Measurements from ENCODE around the gene CAT. TPM values are rescaled to one million over a fixed set of nuclear protein-coding genes. Genes with fewer than 3 reads are reported as not detected.

The CAT gene
- total and polyA plus RNA-seq, 5 donors, result 67.6 to 114 (median 98.1) TPM

DNA sequence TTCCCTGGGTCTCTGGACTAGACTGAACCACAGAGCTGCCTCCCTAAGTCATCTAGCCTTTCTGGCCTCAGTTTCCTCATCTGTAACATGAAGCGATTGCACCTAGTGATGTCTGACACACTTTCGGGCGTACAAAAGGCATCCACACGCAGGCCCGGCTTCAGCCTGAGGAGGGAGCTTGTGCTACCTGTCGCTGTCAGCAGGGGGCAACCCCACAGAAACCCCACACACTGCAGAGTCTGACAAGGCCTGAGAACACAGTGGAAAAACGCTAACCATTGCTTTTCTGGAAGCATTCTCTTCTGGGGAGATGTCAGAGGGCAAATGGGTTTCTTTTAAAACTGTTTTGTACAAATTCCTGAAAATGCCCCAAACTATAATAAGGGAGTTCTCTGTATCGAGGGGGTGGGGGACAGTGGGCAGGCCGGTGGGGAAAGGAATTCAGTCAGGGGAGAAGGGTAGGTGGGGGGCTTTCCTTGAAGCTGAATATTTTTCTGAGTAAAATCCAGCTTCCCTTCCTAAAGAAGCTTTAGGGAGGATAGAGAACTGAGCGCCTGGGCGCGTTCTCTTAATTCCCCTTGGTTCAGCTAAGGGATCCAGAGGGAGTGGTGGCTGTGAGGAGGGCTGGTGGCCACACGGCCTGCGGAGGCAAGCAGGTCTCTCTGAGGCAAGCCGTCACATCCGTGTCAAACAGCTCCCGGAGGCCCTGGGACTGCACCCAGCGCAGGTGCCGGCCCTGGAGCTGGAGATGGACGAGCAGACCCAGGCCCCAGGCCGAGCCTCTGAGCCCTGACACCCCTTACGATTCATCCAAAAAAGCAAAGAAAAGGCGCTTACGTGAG is 74.3 kb downstream of the CAT start:
- no peaks in the 10 kb centered on the region for H3K27me3 ChIP-seq (ENCODE audit: control insufficient read depth, insufficient read depth)
- intact Hi-C loops (cut with DNase I), result no loop called here
- 66% methylated on average over 24 of the region's 24 CpGs for WGBS
- DNase-seq (peak in 2 of 3 donors; percentile 29 to 72), ATAC-seq (peak; percentile 66 to 77)
- no peaks in the 10 kb centered on the region for H3K4me1 ChIP-seq (ENCODE audit: control insufficient read depth, insufficient read depth, low read length)
- no peaks in the 10 kb centered on the region for H3K9me3 ChIP-seq (ENCODE audit: control insufficient read depth, low read length)
- no peak overlapping the region for H3K27ac ChIP-seq (ENCODE audit: low read length)
- no peak overlapping the region for H3K4me3 ChIP-seq (ENCODE audit: low read length)

DNA sequence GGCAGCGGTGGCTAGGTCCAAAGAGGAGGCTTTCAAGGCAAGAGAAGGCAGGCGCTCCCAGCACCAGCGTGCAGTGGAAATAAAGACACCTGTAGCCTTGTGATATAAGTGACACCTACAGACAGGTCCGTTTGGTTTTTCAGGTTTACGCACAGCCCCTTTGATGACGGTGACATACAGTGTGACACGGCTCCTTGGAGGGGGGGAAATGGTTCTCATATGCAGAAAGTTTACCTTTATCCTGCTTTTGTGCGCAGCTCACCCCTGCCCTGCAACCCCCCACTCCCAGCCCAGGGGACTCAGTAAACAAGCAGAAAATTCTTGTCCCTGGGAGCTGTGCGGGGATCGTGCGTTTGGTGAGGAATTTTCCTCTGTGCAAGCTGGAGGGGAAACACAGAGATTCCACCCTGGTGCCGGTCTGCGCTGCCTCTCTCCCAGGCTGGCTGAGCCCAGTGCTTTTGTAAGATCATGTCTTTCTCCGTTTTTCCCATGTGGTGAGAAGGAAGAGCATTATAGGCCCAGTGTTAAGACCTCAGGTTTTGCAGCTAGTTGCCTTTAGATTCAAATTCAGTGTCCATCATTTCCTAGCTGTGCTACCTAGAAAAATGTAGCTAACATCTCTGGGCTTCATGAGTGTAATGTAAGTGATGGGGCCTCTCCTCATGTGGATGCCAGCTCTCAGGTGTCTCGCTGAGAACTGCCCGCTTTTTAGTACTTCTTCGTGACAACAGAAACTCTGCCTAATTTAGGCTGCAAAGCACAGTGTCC is 75.1 kb downstream of the CAT start, which contains the start of gene ELF5:
Gene ELF5 (minus strand): TSS at position 113 of the 768 bp plus-strand sequence. CDS start 8,045 bp downstream, outside the sequence.
- no peaks in the 10 kb centered on the region for H3K27me3 ChIP-seq (ENCODE audit: control insufficient read depth, insufficient read depth)
- H3K4me1 ChIP-seq (ENCODE audit: control insufficient read depth, insufficient read depth, low read length), result no peaks in the 10 kb centered on the region
- DNase-seq, result no peak
- intact Hi-C loops (cut with DNase I), result no loop called here
- no peak within 1 kb of the TSS for H3K27ac ChIP-seq (ENCODE audit: low read length)
- H3K4me3 ChIP-seq (ENCODE audit: low read length), result no peak within 1 kb of the TSS
- H3K9me3 ChIP-seq (ENCODE audit: control insufficient read depth, low read length), result no peaks in the 10 kb centered on the region
- 76% methylated on average over 17 of the region's 17 CpGs for WGBS
- peak; percentile 13 to 33 for ATAC-seq

DNA sequence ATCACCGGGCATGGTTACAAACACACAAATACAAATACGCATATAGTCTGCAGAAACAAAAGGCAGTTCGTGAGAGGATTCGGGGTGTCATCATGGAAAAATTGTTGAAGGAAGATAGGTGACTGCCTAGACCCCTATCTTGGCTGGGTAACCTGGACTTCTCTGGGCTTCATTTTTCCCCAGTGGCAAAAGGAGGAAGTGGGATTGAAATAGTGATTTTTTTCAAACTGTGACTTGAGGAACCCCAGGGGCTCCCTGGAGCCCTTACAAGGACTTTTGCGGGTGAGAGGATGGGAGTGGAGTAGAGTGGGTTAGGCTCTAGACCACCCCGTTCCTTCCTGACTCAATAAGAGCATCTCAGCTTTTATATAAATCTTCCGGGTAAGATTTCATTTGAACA is 75.9 kb downstream of the CAT start:
- intact Hi-C loops (cut with DNase I), result no loop called here
- H3K27ac ChIP-seq (ENCODE audit: low read length), result no peak overlapping the region
- H3K27me3 ChIP-seq (ENCODE audit: control insufficient read depth, insufficient read depth), result no peaks in the 10 kb centered on the region
- DNase-seq (no peak), ATAC-seq (no peak)
- no peaks in the 10 kb centered on the region for H3K4me1 ChIP-seq (ENCODE audit: control insufficient read depth, insufficient read depth, low read length)
- H3K9me3 ChIP-seq (ENCODE audit: control insufficient read depth, low read length), result no peaks in the 10 kb centered on the region
- 83% methylated on average over 7 of the region's 7 CpGs for WGBS
- no peak overlapping the region for H3K4me3 ChIP-seq (ENCODE audit: low read length)

DNA sequence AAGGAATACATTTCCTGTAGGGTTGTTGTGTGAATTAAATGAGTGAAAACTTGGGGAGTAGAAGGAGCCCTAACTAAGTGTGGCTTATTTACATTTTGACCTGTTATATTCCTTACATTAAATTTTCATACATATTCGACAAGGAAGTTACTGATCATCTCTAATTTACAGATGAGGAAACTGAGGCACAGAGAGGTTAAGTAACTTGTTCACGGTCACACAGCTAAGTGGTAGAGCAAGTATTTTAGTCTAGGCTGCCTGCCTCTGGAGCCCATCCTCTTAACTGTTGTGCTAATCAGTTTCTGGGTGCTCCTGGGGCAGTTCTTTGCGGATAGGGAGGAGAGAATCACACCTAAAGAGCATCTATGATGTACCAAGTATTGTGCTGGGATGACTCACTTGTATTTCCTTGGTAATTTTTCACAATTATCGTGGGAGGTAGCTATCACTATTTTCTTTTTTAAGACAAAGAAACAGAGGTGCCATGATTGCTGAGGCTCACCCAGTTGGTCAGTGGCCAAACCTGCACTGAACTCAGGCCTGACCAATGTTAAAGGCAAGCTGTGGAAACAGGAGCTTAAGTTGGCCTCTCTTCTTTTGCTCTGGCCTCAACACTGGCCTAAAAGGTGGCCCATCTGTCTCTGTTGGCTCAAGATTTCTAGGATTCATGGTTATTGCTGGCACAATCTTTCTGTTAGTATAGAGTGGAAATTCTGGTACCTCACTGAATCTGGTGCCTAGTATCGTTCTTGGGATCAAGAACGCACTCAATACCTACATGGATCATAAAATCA is 77.7 kb downstream of the CAT start:
- Histone ChIP-seq H3K27ac (ENCODE audit: low read length) (no peak overlapping the region), H3K4me1 (ENCODE audit: control insufficient read depth, insufficient read depth, low read length) (no peaks in the 10 kb centered on the region), H3K9me3 (ENCODE audit: control insufficient read depth, low read length) (no peaks in the 10 kb centered on the region), H3K4me3 (ENCODE audit: low read length) (no peak overlapping the region), H3K27me3 (ENCODE audit: control insufficient read depth, insufficient read depth) (no peaks in the 10 kb centered on the region)
- intact Hi-C loops (cut with DNase I), result no loop called here
- 87% methylated on average over 6 of the region's 6 CpGs for WGBS
- no peak for DNase-seq
- ATAC-seq, result no peak

DNA sequence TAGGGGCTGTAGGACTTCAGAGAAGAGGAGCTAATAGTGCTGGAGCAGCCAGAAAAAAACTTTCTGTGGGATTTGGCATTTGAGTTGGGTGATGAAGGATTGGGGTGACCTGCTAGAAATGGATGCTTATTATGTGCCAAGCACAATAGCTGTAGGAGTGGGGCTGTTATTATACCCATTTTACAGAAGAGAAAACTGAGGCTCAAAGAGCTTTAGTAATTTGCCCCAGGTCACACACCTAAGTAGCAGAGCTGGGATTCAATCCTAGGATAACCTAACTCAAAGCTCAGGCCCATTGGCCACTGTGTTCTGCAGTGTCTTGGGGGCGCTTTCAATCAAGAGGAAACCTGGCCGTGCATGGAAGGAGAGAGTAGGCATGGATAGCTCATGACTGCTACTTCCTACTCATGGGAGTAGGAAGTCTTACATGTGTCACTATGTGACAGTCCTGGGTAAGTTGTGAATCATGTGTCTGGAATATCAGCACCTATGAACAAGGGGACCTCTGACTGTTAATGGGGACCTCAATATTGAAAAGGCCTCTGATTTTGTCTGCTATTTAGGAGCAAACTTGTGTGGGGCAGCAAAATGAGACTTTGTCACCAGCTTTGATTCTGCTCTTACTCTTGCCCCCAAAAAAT is 81.0 kb downstream of the CAT start:
- WGBS, result 71% methylated on average over 2 of the region's 2 CpGs
- no peak overlapping the region for H3K4me3 ChIP-seq (ENCODE audit: low read length)
- H3K4me1 ChIP-seq (ENCODE audit: control insufficient read depth, insufficient read depth, low read length), result no peaks in the 10 kb centered on the region
- ATAC-seq, result no peak
- no peaks in the 10 kb centered on the region for H3K27me3 ChIP-seq (ENCODE audit: control insufficient read depth, insufficient read depth)
- intact Hi-C loops (cut with DNase I), result no loop called here
- no peak for DNase-seq
- no peak overlapping the region for H3K27ac ChIP-seq (ENCODE audit: low read length)
- no peaks in the 10 kb centered on the region for H3K9me3 ChIP-seq (ENCODE audit: control insufficient read depth, low read length)

DNA sequence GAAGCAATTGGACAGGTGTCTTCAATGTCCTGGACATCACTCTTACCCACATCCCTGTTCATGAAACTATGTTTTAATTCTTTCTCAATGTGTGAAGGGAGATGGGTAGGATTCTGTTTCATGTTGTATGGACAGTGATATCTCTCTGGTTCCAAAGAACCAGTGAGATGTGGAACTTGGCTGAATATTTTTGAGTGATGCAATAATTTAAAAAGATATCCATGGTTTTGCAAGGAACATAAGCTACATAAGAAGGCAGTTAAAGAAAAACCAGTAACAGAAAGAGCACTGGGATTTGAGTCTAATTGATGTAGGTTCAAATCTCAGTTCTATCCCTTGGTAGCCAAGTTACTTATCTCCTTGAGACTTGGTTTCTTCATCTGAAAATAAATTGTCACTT is 82.5 kb downstream of the CAT start:
- Histone ChIP-seq H3K9me3 (ENCODE audit: control insufficient read depth, low read length) (no peaks in the 10 kb centered on the region), H3K27ac (ENCODE audit: low read length) (no peak overlapping the region), H3K27me3 (ENCODE audit: control insufficient read depth, insufficient read depth) (no peaks in the 10 kb centered on the region), H3K4me1 (ENCODE audit: control insufficient read depth, insufficient read depth, low read length) (no peaks in the 10 kb centered on the region), H3K4me3 (ENCODE audit: low read length) (no peak overlapping the region)
- DNase-seq (no peak), ATAC-seq (no peak)
- intact Hi-C loops (cut with DNase I), result no loop called here

Other genes starting within 250 kb of the CAT start
- 10 to 100 TPM in 3 of 4 donors, 1 to 10 TPM in 1; 8.5 to 14.1 (median 12.4) TPM for gene ABTB2, start 80.9 kb upstream of the CAT start, total RNA-seq
- 3.7 TPM for gene ABTB2, start 80.9 kb upstream of the CAT start, polyA plus RNA-seq
- gene ELF5, start 74.9 kb downstream of the CAT start, total RNA-seq, result not detected
- not detected for gene ELF5, start 74.9 kb downstream of the CAT start, polyA plus RNA-seq
- gene EHF, start 182.2 kb downstream of the CAT start, total RNA-seq, result under 1 TPM; 0.17 to 0.47 (median 0.27) TPM
- gene EHF, start 182.2 kb downstream of the CAT start, polyA plus RNA-seq, result 0.14 TPM